Choroid plexus epithelial cell (primary cell): ENCODE data around the gene PNKD.
A peak's percentile ranks its signal among the peaks of the same experiment; 100 is the strongest.

Experiments used
- DNase-seq: peaks from one replicate; pipeline ENCODE4 v3.0.0-alpha.2; 2010; ENCODE audit warnings: low read depth
- H3K4me3 ChIP-seq: 2 replicates; pipeline ENCODE4 v1.5.1; 2011; ENCODE audit warnings: low read depth, mild to moderate bottlenecking, control low read depth, low read length, moderate library complexity
- TF ChIP-seq, protein P1 (sequence below): conservative IDR thresholded peaks from 2 replicates; pipeline ENCODE4 v1.5.1; 2011; ENCODE audit warnings: low read depth, mild to moderate bottlenecking, control low read depth, inconsistent platforms, low read length, moderate library complexity

The PNKD gene

DNA sequence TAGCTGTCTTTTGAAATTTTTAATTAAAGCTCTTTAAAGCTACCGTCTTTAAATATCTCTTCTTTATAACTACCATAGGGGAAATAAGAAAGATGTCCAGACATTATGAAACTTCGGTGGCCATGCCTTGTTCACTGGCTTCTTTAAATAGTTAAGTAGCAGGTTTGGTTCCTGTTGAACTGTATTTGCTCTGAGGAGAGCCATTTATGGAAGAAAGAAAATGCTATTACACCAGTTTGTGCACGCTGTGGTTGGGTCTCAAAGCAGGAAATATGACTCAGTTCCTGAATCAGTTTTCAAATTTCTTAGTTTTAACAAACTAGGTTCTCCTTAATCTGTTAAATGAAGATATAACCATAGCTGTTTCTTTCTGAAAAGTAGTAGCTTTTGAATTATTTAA is 41.1 kb upstream of the PNKD start:
- no peak overlapping the region for H3K4me3 ChIP-seq
- TF ChIP-seq, protein P1, sequence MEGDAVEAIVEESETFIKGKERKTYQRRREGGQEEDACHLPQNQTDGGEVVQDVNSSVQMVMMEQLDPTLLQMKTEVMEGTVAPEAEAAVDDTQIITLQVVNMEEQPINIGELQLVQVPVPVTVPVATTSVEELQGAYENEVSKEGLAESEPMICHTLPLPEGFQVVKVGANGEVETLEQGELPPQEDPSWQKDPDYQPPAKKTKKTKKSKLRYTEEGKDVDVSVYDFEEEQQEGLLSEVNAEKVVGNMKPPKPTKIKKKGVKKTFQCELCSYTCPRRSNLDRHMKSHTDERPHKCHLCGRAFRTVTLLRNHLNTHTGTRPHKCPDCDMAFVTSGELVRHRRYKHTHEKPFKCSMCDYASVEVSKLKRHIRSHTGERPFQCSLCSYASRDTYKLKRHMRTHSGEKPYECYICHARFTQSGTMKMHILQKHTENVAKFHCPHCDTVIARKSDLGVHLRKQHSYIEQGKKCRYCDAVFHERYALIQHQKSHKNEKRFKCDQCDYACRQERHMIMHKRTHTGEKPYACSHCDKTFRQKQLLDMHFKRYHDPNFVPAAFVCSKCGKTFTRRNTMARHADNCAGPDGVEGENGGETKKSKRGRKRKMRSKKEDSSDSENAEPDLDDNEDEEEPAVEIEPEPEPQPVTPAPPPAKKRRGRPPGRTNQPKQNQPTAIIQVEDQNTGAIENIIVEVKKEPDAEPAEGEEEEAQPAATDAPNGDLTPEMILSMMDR: no peak
- peak; percentile 91 for DNase-seq

DNA sequence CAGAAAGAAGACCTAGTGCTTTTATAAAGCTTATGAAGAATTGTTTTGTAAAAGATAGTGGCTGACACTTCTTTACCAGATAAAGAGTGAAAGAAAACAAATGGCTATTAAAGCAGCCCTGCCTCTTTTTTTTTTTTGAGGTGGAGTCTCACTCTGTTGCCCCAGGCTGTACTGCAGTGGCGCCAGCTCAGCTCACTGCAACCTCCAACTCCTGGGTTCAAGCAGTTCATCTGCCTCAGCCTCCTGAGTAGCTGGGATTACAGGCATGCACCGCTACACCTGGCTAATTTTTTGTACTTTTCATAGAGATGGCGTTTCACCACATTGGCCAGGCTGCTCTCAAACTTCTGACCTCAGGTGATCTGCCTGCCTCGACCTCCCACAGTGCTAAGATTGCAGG is 40.5 kb upstream of the PNKD start:
- H3K4me3 ChIP-seq: no peak overlapping the region
- peak; percentile 25 for DNase-seq
- TF ChIP-seq, protein P1: no peak

DNA sequence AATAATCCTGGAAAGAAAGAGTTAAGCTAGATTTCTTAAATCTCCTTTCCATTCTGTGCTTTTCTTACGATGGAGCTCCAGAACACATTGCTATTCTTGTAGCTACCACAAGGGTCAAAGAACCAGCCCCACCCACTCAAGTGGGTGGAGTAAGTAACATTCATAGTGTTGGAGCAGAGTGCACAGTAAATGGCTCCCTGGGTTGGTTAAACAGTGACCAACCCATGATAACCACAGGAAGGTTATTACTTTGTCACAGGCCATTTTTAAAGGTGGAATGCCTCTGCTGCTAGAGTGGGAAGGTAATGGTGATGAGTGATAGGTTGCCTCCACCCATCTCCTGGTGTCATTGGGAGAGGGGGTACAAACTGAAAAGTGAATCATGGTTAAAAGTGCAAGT is 39.4 kb upstream of the PNKD start:
- H3K4me3 ChIP-seq: no peak overlapping the region
- DNase-seq: peak; percentile 83
- TF ChIP-seq, protein P1: peak; percentile 38

DNA sequence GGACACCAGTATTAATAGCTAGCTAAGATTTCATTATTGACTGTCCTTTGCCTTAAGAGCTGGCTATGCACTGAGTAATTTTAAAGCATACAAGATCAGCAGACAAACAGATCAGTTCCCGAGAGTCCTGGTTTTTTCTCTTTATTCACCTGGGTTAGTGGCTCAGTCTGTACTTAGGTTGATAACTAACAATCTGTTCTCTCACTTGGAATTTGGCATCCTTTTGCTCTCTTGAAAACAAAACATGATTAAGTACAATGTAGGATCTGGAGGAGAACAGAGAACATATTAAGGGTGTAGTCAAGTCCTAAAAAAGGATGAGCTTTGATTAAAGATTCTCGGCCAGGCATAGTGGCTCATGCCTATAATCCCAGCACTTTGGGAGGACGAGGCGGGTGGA is 36.8 kb upstream of the PNKD start:
- no peak for DNase-seq
- TF ChIP-seq, protein P1: no peak
- no peak overlapping the region for H3K4me3 ChIP-seq

DNA sequence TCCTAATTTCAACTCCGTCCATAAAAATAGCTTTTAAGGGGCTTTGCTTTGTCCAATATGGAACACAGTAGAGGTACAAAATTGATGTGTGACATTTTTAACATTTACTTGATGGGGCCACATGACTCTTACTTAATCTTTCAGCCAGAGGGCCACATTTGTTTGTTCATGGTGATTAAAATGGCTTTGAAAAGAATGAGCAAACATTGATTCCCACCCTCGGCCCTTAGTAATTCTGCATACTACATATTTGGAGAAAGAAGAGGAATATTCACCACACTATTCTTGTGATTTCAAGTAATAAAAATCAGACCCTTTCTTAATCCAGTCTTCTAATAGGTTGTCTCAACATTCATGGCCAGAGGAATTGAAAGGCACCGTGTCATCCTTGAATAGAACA is 35.8 kb upstream of the PNKD start:
- H3K4me3 ChIP-seq: no peak overlapping the region
- DNase-seq: no peak
- TF ChIP-seq, protein P1: no peak

DNA sequence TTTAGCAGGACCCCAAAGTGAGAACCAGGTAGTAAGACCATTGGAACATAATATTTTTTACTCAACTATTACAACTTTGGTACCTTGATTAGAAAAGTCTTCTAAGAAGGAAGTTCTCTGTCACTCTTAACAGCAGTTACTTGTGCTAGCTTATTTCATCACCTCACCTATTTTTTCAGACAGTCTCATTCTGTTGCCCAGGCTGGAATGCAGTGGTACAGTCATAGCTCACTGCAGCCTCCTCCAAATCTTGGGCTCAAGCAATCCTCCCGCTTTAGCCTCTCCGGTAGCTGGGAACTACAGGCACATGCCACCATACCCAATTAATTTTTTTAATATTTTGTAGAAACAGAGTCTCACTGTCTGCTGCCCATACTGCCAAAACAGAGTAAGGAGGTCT is 35.3 kb upstream of the PNKD start:
- DNase-seq: no peak
- TF ChIP-seq, protein P1: no peak
- H3K4me3 ChIP-seq: no peak overlapping the region

DNA sequence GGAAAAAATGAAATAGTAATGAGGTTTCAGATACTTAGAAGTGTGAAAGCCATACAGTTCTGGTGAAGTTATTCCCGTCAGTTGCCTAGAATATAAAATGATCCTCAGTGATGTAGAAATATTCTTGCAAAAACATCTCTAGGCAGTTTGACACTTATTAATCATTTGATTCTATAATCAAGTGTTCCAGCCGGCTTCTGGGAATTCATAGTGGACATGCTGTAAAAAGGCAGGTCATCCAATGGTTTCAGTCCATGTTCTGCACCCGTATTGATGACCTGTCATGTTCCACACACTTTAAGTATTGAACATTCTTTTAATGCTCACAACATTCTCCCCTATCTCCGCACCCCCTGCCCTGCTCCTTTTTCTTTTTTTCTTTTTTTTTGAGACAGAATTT is 33.5 kb upstream of the PNKD start:
- no peak for DNase-seq
- TF ChIP-seq, protein P1: no peak
- no peak overlapping the region for H3K4me3 ChIP-seq
